HG03108 (cell line): ENCODE measurements around the gene SPOCK1.

Experiments
- ATAC-seq: cut with Tn5 transposase; IDR thresholded peaks from one replicate; pipeline ENCODE4 v1.9.1; 2021; ENCODE audit warnings: moderate library complexity; ENCODE audit not compliant: unreplicated experiment

Gene SPOCK1

DNA sequence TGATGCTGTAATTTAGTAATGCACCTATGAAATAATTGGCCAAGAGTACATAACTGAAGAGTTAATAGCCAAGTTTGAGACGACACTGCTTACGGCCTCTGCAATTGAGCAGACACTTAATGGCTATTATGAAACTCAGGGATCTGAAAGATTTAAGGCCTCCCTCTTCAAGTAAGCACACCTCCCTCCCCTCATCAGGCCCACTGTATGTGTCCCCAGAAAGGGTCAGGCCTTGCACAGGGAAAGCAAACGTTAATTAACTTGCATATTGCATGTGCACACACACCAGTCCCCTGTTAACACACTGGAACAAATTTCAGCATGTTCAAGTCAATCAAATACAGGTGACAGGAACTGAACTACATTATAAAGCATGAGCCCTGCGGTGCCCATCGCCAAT lies 163.6 kb downstream of the SPOCK1 start:
- no peak for ATAC-seq

DNA sequence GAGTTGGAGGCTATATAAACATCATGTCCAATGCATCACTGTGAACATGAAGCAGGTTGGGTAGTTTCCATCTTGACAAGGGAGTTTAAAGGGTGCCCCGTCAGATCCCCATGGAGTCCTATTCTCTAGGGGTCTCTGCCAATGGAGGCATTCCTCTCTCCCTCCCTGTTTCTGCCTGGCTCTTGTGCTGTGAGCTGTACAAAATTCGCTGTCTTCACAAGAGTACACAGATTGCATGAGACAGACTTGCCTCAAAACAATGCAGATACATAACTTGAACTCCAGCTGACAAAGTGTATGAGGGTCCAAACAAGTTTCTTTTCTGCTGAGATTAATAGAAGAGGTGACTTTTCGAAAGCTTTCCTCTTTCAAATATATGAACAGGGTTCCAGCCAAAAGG lies 165.2 kb downstream of the SPOCK1 start:
- ATAC-seq, result no peak

- no peak for ATAC-seq
Observed at GRCh38 chr5:137333475-137333874, 165.7 kb downstream of the SPOCK1 start.

- no peak for ATAC-seq
Observed at GRCh38 chr5:137332296-137332695, 166.8 kb downstream of the SPOCK1 start.

- ATAC-seq, result no peak
Observed at GRCh38 chr5:137329586-137330296, 169.4 kb downstream of the SPOCK1 start.

GRCh38 chr5:137328991-137329390 lies 170.1 kb downstream of the SPOCK1 start:
- no peak for ATAC-seq

DNA sequence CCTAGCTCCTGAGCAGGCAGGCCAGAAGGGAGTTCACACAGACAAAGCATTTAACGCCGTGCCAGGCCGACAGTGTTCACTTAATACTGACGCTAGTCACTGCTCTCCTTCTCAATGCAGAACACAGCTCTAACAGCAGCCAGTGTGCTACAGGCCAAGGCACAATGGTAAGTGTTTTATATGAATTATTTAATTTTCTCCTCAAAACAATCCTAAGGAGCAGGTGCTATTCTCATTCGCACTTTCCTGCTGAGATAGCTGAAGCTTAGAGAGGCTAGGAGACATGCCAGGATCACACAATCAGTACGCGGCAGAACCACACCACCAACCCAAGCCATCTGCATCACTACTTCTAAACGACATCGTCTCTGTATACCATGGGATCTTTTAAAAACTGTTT lies 170.7 kb downstream of the SPOCK1 start:
- ATAC-seq, result no peak

DNA sequence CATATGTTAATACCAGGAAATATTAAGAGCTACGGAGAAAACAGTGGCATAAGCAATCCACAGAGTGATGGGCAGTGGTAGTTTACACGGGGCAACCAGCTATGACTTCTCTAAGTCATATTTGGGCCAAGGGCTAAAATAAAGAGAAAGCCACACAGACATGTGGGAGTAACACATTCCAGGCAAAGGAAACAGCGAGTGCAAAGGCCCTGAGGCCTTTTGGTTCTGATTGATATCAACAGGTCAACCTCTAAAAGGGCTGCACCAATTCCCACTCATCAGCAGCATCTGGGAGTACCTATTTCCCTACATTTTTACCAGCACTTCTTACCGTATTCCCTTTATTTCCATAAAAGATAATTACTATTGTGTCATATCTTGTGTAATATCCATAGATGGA lies 173.4 kb downstream of the SPOCK1 start:
- no peak for ATAC-seq

DNA sequence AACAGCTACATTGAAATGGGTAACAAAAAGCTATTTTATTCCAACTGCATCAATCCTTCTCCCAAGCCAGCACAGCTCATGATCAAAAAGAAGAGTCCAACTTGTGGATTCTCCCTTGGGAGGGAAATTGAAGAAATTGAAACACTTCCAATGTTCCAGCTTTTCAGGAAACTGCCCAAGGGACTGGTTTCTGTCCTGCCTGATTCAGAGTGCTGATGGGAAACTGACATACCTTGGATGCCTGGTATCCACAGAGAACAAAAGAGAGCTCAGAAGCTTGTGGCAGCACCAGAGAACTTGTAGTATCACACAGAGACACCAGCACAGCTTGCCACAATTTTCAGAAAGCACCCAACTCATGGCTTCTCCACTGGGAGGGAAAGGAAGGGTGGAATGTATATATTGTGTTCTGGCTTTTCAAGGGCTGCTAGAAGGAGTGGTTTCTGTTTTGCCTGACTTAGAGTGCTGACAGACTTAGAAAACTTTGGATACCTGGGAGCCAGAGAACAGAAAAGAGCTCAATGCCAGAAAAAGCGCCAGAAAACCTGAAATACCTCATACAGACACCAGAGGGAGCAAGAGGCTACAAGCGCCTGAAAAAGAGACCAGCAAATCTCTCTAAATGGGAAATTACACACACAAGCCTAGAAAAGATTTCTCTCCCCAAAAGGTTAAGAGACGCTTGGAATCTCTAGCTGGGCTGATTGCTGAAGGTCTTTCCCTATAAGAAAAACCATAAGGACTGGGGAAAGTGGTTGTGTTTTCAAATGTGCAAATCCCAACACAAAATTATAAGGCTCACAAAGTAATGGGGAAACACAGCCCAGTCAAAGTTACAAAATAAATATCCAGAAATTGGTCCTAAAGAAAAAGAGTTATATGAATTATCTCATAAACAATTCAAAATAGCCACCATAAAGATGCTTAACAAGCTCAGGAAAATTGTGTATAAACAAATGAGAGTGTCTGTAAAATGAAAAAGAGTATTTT lies 178.8 kb downstream of the SPOCK1 start:
- ATAC-seq, result no peak

- ATAC-seq, result no peak
Observed at GRCh38 chr5:137318027-137318426, 181.1 kb downstream of the SPOCK1 start.

GRCh38 chr5:137316346-137316736 lies 182.8 kb downstream of the SPOCK1 start:
- no peak for ATAC-seq

- ATAC-seq, result no peak
Observed at GRCh38 chr5:137315534-137316345, 183.4 kb downstream of the SPOCK1 start.

GRCh38 chr5:137315109-137315508 lies 184.0 kb downstream of the SPOCK1 start:
- ATAC-seq, result no peak

- ATAC-seq, result no peak
Observed at GRCh38 chr5:137313526-137314175, 185.5 kb downstream of the SPOCK1 start.

GRCh38 chr5:137312011-137312410 lies 187.1 kb downstream of the SPOCK1 start:
- ATAC-seq, result no peak

DNA sequence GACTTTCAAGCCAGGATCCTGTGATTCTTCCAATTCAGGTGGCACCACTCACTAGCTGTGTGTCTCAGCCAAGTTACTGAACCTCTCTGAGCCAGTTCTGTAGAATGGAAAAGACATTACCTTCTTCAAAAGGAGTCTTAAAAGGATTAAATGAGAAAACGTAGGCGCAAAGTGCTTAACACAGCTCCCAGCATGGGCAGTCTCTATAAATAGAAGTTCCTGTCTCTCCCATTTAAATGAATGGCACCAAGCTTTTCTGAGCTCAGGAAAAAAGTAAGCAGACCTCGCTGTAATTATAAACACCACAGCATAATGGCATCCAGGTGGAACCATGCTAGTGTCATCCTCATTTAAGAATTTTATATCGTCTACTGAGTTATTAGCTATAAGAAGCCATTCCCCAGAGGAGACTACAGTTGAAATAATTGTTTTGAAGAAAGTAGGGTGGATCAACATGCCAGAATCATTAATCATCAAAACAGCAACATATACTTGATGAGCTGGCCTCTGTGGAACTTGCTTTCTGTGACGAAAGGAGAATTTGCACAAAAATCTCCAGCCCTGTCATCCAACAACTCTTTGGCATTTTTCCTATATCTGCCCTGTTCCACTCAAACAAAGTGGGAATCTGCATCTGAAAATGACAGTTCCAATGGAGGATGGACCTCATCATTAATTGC lies 188.9 kb downstream of the SPOCK1 start:
- ATAC-seq, result no peak

GRCh38 chr5:137309290-137309689 lies 189.8 kb downstream of the SPOCK1 start:
- no peak for ATAC-seq

GRCh38 chr5:137308311-137308710 lies 190.8 kb downstream of the SPOCK1 start:
- no peak for ATAC-seq

DNA sequence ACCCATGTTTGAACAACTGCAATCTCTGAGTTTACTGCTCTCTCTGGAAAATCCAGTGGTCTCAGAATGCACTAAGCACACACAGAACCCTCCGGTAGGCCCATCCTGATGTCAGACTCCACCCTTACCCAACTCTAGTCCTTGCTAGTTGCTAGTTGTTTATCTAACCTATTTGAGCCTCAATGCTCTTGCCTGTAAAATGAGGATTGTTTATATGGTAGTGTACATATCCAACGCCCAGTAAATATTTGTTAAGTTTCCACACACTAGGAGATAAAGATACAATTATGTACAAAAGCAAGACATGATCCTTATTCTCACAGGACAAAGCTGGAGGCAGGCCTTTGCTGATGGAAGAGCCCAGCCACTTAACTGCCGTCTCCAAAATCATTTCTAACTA lies 192.2 kb downstream of the SPOCK1 start:
- no peak for ATAC-seq

DNA sequence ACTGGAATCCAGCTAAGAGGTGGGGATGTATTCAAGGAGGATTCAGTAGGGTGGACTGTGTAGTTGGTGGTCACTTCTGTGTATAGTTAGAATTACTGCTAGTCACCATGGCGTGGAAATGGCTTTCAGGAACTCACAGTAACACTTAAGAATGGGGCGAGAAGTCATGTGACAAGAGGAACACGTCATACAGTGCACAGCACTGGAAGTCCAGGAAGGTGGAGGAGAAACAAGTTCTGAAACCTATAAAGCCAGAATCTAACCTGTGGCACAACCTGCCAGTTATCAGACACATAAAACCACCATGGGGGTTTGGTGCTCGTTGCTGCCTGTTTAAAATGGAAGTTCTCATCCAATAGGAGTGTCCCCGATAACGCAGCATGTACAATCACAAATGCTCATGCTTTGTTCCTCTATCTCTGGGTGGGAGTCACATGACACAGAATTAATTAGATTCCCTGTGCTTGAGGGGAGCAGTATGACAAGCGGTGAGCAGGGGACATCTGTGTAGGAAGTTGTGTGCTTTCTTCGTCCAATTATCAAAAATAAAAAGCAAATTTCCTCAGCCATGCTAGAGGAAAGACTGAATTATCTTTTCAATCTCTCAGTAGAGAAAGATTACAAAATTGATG lies 193.0 kb downstream of the SPOCK1 start:
- ATAC-seq, result no peak
